HCT116 (cell line): Measurements from ENCODE around the gene RRBP1. TPM values are rescaled to one million over a fixed set of nuclear protein-coding genes. Genes with fewer than 3 reads are reported as not detected.

Source experiments
- ATAC-seq: fragments of 200-7000 bp; cut with Tn5 transposase; 2 replicates; pipeline ENCODE4 v1.9.1; 2020; ENCODE audit warnings: mild to moderate bottlenecking, moderate library complexity
- BruUV-seq: library from RNA; stranded (reverse); fragments of 400-500 nt; replicated peaks from 2 replicates; lab custom pipeline; 2021; lab: Mats Ljungman, UMichigan
- CTCF ChIA-PET: fragments of 300-600 bp; sonication (Branson Sonifier 250); formaldehyde crosslinking; loops from one replicate; lab custom pipeline; 2021; ENCODE audit warnings: antibody characterized with exemption; lab: Charles Lee
- POLR2A ChIA-PET: fragments of 300-600, 350-600 bp; sonication (Branson Sonifier 250); formaldehyde crosslinking; loops from one replicate; lab custom pipeline; 2021; ENCODE audit warnings: antibody characterized with exemption; lab: Charles Lee
- RAD21 ChIA-PET, 2 experiments: fragments of 300-600 bp; sonication (Branson Sonifier 250); formaldehyde crosslinking; loops; one replicate each; lab custom pipeline; 2023; ENCODE audit warnings: low total read pairs in 2 of 2; ENCODE audit not compliant: uncharacterized antibody in 2 of 2, unreplicated experiment in 2 of 2, low non-redundant PET in 1 of 2; lab: Charles Lee
- DNase-seq: peaks from one replicate; pipeline ENCODE4 v3.0.0-alpha.2; 2010; ENCODE audit warnings: low read depth, low spot score
- H2AFZ ChIP-seq: fragments of 200-600 bp; shearing (Covaris generic), sonication (generic); 2 replicates; pipeline ENCODE4 v1.6.1; 2017; ENCODE audit warnings: low read depth, mixed run types, mixed read lengths, antibody characterized with exemption, low read length; ENCODE audit not compliant: poor library complexity, severe bottlenecking
- H3K27ac ChIP-seq: 2 replicates; pipeline ENCODE4 v1.5.1; 2012; ENCODE audit warnings: low read depth, low read length
- H3K27me3 ChIP-seq: fragments of 200-600 bp; sonication (generic); 2 replicates; pipeline ENCODE4 v1.6.1; 2016; ENCODE audit warnings: mixed run types, low read length, mixed read lengths; ENCODE audit not compliant: insufficient read depth
- H3K36me3 ChIP-seq, 2 experiments: fragments of 200-500 bp in 1 of 2; fragments of 200-600 bp in 1 of 2; sonication (Bioruptor generic) in 1 of 2; sonication (generic) in 1 of 2; 2 replicates each; pipeline versions ENCODE4 v1.5.1 to v1.6.1; 2014 to 2016; ENCODE audit warnings: low read length in 2 of 2, inconsistent platforms in 1 of 2, mixed read lengths in 1 of 2, mixed run types in 1 of 2; ENCODE audit not compliant: insufficient read depth in 2 of 2, control insufficient read depth in 1 of 2
- H3K4me1 ChIP-seq, 2 experiments: fragments of 200-600 bp in 1 of 2; sonication (generic) in 1 of 2; 2 replicates each; pipeline versions ENCODE4 v1.5.1 to v1.6.1; 2012 to 2017; ENCODE audit warnings: low read length in 2 of 2, inconsistent platforms in 1 of 2, mild to moderate bottlenecking in 1 of 2, mixed read lengths in 1 of 2, mixed run types in 1 of 2, moderate library complexity in 1 of 2; ENCODE audit not compliant: insufficient read depth in 2 of 2, control insufficient read depth in 1 of 2
- H3K4me2 ChIP-seq: fragments of 200-600 bp; sonication (generic); 2 replicates; pipeline ENCODE4 v1.6.1; 2017; ENCODE audit warnings: mixed run types, low read length, mixed read lengths
- H3K4me3 ChIP-seq, 2 experiments: fragments of 200-600 bp in 1 of 2; sonication (generic) in 1 of 2; replicated peaks in 1 of 2; 2 replicates each; pipeline ENCODE4 v1.5.1; 2011 to 2016; ENCODE audit warnings: low read length in 2 of 2, control low read depth in 1 of 2, low read depth in 1 of 2, mild to moderate bottlenecking in 1 of 2, mixed read lengths in 1 of 2, mixed run types in 1 of 2
- H3K79me2 ChIP-seq: fragments of 200-600 bp; sonication (generic); 2 replicates; pipeline ENCODE4 v1.6.1; 2017; ENCODE audit warnings: mild to moderate bottlenecking, mixed run types, low read length, moderate library complexity, mixed read lengths; ENCODE audit not compliant: insufficient read depth
- H3K9ac ChIP-seq: fragments of 200-600 bp; sonication (generic); 2 replicates; pipeline ENCODE4 v1.6.1; 2016; ENCODE audit warnings: low read length, mixed read lengths
- H3K9me2 ChIP-seq: fragments of 200-600 bp; sonication (generic), shearing (Covaris generic); 2 replicates; pipeline ENCODE4 v1.6.1; 2017; ENCODE audit warnings: mixed run types, mild to moderate bottlenecking, moderate library complexity; ENCODE audit not compliant: insufficient read depth
- H3K9me3 ChIP-seq, 2 experiments: fragments of 200-500 bp in 1 of 2; fragments of 200-600 bp in 1 of 2; sonication (Bioruptor generic) in 1 of 2; sonication (generic) in 1 of 2; 2 replicates each; pipeline ENCODE4 v1.6.1; 2014 to 2017; ENCODE audit warnings: low read length in 2 of 2, mixed read lengths in 2 of 2, inconsistent platforms in 1 of 2, low read depth in 1 of 2, mild to moderate bottlenecking in 1 of 2, mixed run types in 1 of 2, moderate library complexity in 1 of 2; ENCODE audit not compliant: control insufficient read depth in 1 of 2, insufficient read depth in 1 of 2
- H4K20me1 ChIP-seq: fragments of 200-600 bp; sonication (generic), shearing (Covaris generic); 2 replicates; pipeline ENCODE4 v1.6.1; 2017; ENCODE audit warnings: mixed run types, mild to moderate bottlenecking, moderate library complexity; ENCODE audit not compliant: insufficient read depth
- CEBPB ChIP-seq: IDR thresholded peaks from 2 replicates; pipeline ENCODE4 v1.6.1; 2012; ENCODE audit warnings: low read depth
- POLR2A ChIP-seq: IDR thresholded peaks from 2 replicates; pipeline ENCODE4 v1.7.0; 2011; ENCODE audit warnings: borderline replicate concordance; ENCODE audit not compliant: insufficient read depth, insufficient read length; ENCODE audit errors: extremely low read depth
- POLR2AphosphoS5 ChIP-seq: IDR thresholded peaks from 2 replicates; pipeline ENCODE4 v1.6.1; 2011; ENCODE audit warnings: mild to moderate bottlenecking, low read depth, low read length, moderate library complexity
- RAD21 ChIP-seq: IDR thresholded peaks from 2 replicates; pipeline ENCODE4 v1.6.1; 2012; ENCODE audit warnings: low read depth, mild to moderate bottlenecking
- REST ChIP-seq: IDR thresholded peaks from 2 replicates; pipeline ENCODE4 v1.6.1; 2012; ENCODE audit warnings: low read depth
- SIN3A ChIP-seq: IDR thresholded peaks from 2 replicates; pipeline ENCODE4 v1.6.1; 2012; ENCODE audit warnings: low read depth
- ZFX ChIP-seq: fragments of 450-650 bp; IDR thresholded peaks from 2 replicates; pipeline ENCODE4 v1.6.1; 2017
- ZNF274 ChIP-seq: fragments of 200-500 bp; sonication (Bioruptor generic); IDR thresholded peaks from 2 replicates; pipeline ENCODE4 v1.6.1; 2014; ENCODE audit warnings: mild to moderate bottlenecking, low read depth, low read length, inconsistent platforms
- intact Hi-C: fragments of 100-400 bp; cut with micrococcal nuclease; formaldehyde crosslinking; loops from 2 replicates; pipeline ENCODE4 v1.10.0; 2022
- total RNA-seq: library from RNA; stranded (reverse); gene quantifications from one replicate; pipeline ENCODE4 v1.2.1, GENCODE V29; 2021; ENCODE audit not compliant: unreplicated experiment
- TF ChIP-seq, protein P1 (sequence below), 3 experiments: fragments of 200-600 bp in 1 of 3; sonication (generic) in 1 of 3; IDR thresholded peaks in 2 of 3; conservative IDR thresholded peaks in 1 of 3; 2 replicates each; pipeline ENCODE4 v1.5.1; 2012 to 2017; ENCODE audit warnings: low read depth in 2 of 3, low read length in 2 of 3, antibody characterized with exemption in 1 of 3, borderline replicate concordance in 1 of 3, control low read depth in 1 of 3, mild to moderate bottlenecking in 1 of 3, mixed read lengths in 1 of 3, mixed run types in 1 of 3, moderate library complexity in 1 of 3; ENCODE audit not compliant: insufficient read depth in 1 of 3

RRBP1 gene
- total RNA-seq, 1 experiment from 2014 or later = 123 TPM

- ATAC-seq (no peak), DNase-seq (no peak)
- Histone ChIP-seq H3K4me2 (no peak overlapping the region), H3K4me1 (no peaks in the 10 kb centered on the region), H3K9me3 (no peaks in the 10 kb centered on the region), H3K27ac (no peak overlapping the region), H4K20me1 (no peaks in the 10 kb centered on the region), H2AFZ (no peak overlapping the region), H3K9ac (no peak overlapping the region), H3K9me2 (no peaks in the 10 kb centered on the region), H3K36me3 (no peaks in the 10 kb centered on the region), H3K79me2 (no peaks in the 10 kb centered on the region), H3K27me3 (no peaks in the 10 kb centered on the region; the same call in 1 of the 2 replicates), H3K4me3 (no peak overlapping the region)
- BruUV-seq = no TSS peak
- intact Hi-C loops = no loop called here
- ChIA-PET CTCF (interaction anchor here (1.3 kb wide), 1 partner anchor 249 kb away, joined by 3 read pairs; no protein-coding TSS in a partner anchor), POLR2A (no interaction called here), RAD21 (no interaction called here)
- TF ChIP-seq POLR2AphosphoS5 (no peak), ZFX (no peak), REST (no peak), CEBPB (no peak), POLR2A (no peak), ZNF274 (no peak), SIN3A (no peak), RAD21 (no peak)
- TF ChIP-seq, protein P1, sequence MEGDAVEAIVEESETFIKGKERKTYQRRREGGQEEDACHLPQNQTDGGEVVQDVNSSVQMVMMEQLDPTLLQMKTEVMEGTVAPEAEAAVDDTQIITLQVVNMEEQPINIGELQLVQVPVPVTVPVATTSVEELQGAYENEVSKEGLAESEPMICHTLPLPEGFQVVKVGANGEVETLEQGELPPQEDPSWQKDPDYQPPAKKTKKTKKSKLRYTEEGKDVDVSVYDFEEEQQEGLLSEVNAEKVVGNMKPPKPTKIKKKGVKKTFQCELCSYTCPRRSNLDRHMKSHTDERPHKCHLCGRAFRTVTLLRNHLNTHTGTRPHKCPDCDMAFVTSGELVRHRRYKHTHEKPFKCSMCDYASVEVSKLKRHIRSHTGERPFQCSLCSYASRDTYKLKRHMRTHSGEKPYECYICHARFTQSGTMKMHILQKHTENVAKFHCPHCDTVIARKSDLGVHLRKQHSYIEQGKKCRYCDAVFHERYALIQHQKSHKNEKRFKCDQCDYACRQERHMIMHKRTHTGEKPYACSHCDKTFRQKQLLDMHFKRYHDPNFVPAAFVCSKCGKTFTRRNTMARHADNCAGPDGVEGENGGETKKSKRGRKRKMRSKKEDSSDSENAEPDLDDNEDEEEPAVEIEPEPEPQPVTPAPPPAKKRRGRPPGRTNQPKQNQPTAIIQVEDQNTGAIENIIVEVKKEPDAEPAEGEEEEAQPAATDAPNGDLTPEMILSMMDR (IDR thresholded peaks at IDR 0.05 in 2 of 3, conservative IDR thresholded peaks at IDR 0.05 in 1 of 3; ENCODE audit: borderline replicate concordance in 1 of 3, insufficient read depth in 1 of 3, low read depth in 2 of 3, low read length in 2 of 3) = no peak
Observed at GRCh38 chr20:17690144-17690543, 8.1 kb upstream of the RRBP1 start.
